NB4 (cell line): Measurements from ENCODE around the gene USH2A.

ENCODE experiments used
- MYC ChIP-seq: IDR thresholded peaks from 2 replicates; pipeline ENCODE4 v1.6.1; 2011; ENCODE audit warnings: low read depth, low read length
- TF ChIP-seq, protein P1 (sequence below): IDR thresholded peaks from one replicate; pipeline ENCODE4 v1.5.1; 2012; ENCODE audit warnings: low read depth, low read length
- TF ChIP-seq, protein P2 (sequence below): IDR thresholded peaks from 2 replicates; pipeline ENCODE4 v1.6.1; 2011; ENCODE audit warnings: low read depth, low read length

DNA sequence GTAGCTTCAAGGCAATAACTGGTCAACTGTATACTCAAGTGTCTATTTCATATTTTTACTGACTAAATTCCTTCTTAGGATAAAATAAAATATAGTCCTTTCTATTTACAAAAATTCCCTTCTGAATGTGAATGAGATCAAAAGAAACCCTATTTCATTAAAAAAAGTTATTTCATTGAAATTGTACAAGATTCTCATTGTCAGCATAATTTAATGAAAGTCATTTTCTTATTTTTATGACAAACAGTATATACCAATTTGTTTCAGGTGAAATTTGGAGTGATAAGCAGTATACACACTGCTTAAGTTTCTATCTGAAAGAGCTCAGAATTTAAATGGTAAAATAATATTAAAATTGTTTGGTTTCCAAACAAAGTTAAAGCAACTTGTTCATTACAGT lies 269.2 kb downstream of the USH2A start:
- TF ChIP-seq, protein P1, sequence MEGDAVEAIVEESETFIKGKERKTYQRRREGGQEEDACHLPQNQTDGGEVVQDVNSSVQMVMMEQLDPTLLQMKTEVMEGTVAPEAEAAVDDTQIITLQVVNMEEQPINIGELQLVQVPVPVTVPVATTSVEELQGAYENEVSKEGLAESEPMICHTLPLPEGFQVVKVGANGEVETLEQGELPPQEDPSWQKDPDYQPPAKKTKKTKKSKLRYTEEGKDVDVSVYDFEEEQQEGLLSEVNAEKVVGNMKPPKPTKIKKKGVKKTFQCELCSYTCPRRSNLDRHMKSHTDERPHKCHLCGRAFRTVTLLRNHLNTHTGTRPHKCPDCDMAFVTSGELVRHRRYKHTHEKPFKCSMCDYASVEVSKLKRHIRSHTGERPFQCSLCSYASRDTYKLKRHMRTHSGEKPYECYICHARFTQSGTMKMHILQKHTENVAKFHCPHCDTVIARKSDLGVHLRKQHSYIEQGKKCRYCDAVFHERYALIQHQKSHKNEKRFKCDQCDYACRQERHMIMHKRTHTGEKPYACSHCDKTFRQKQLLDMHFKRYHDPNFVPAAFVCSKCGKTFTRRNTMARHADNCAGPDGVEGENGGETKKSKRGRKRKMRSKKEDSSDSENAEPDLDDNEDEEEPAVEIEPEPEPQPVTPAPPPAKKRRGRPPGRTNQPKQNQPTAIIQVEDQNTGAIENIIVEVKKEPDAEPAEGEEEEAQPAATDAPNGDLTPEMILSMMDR = no peak
- no peak for TF ChIP-seq MYC
- TF ChIP-seq, protein P2, sequence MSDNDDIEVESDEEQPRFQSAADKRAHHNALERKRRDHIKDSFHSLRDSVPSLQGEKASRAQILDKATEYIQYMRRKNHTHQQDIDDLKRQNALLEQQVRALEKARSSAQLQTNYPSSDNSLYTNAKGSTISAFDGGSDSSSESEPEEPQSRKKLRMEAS = no peak
